ENCODE results near the gene MIA. TPM values are rescaled to one million over a fixed set of nuclear protein-coding genes. Genes with fewer than 3 reads are reported as not detected.

MIA gene
- total and polyA plus RNA-seq, 2 of the 8 experiments (the other 6 are each of a cell fraction or from before 2014, with no cell fraction given) = not detected

DNA sequence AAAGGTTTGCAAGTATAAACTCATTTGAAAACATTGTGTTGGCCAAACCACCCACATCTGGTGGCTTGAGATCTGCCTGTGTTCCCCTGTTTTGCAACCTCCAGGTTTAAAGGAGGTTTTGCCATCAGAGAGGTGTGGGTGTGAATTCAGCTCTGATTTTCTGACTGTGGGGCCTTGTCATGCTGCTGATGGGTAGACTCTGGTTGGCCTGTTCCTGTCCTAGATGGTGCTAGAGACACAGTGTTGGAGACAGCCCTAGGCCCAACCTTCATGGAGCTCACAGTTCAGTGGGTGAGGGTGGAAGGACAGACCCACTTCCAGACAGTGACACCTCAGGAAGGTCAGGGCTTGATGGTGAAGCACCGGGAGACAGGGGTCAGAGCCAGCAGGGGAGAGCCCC, 10.2 kb downstream of the MIA start:
- no peaks in the 10 kb centered on the region for H4K20me1 ChIP-seq (replicated peaks in 1 of 2; ENCODE audit: control insufficient read depth in 1 of 2, insufficient read depth in 2 of 2, low read length in 2 of 2)
- no peak overlapping the region for H4K5ac ChIP-seq (ENCODE audit: insufficient read length, low read depth, low read length)
- no peak overlapping the region for H4K8ac ChIP-seq (ENCODE audit: extremely low read depth, insufficient read depth, low read length)
- H2BK120ac ChIP-seq (replicated peaks; ENCODE audit: low read depth, low read length) = no peak overlapping the region
- H2BK12ac ChIP-seq (ENCODE audit: low read depth, low read length) = no peak overlapping the region
- H2BK15ac ChIP-seq (ENCODE audit: low read length) = 0 out of 2 replicates have a peak overlapping the region, but pooled peaks have one; percentile 29
- no peak overlapping the region for H4K91ac ChIP-seq (replicated peaks; ENCODE audit: insufficient read length, low read length)
- H3K4ac ChIP-seq (replicated peaks; ENCODE audit: insufficient read length, low read depth, low read length) = no peak overlapping the region
- no peak overlapping the region for H2AFZ ChIP-seq (ENCODE audit: low read length)
- CTCF ChIA-PET (ENCODE audit: partially characterized antibody) = interaction anchor here (1.9 kb wide), 1 partner anchor 13 kb away, joined by 6 read pairs; the partner anchor contains the start of gene EGLN2
- no peak overlapping the region for H3K23ac ChIP-seq (ENCODE audit: insufficient read length)
- no peaks in the 10 kb centered on the region for H3K9me3 ChIP-seq (ENCODE audit: insufficient read depth in 2 of 2, low read depth in 1 of 2, low read length in 1 of 2)
- no peak overlapping the region for H3K14ac ChIP-seq (ENCODE audit: insufficient read length)
- H3K4me2 ChIP-seq (ENCODE audit: insufficient read depth in 1 of 2, low read depth in 2 of 2, low read length in 2 of 2) = no peak overlapping the region
- no peaks in the 10 kb centered on the region for H3K79me1 ChIP-seq (ENCODE audit: low read depth, low read length)
- H3K27ac ChIP-seq (ENCODE audit: low read depth, low read length) = 0 out of 2 replicates have a peak overlapping the region, but pooled peaks have one; percentile 45
- H3K56ac ChIP-seq (replicated peaks; ENCODE audit: insufficient read length, low read depth, low read length) = no peak overlapping the region
- POLR2A ChIA-PET (ENCODE audit: partially characterized antibody) = interaction anchor here (1.3 to 4.0 kb wide), 5 partner anchors 8 to 36 kb away, joined by 3 to 22 read pairs (median 8); partner anchors contain the start of genes EGLN2 and RAB4B
- no peak for TF ChIP-seq BCL11A (IDR thresholded peaks at IDR 0.05; ENCODE audit: low read depth in 2 of 2, low read length in 2 of 2)
- DNase-seq (ENCODE audit: low read depth in 1 of 2, low spot score in 2 of 2) = no peak
- H3K36me3 ChIP-seq (ENCODE audit: control insufficient read depth in 2 of 4, insufficient read depth in 4 of 4, low read length in 3 of 4) = no peaks in the 10 kb centered on the region
- H3K4me1 ChIP-seq (replicated peaks in 1 of 4; ENCODE audit: control insufficient read depth in 3 of 4, insufficient read depth in 4 of 4, low read length in 3 of 4) = no peaks in the 10 kb centered on the region
- 91% methylated on average over 1 of the region's 1 CpG; no CpG with 5 or more reads in 1 of the 2 experiments for WGBS, 2 experiments (ENCODE audit: extremely low coverage in 1 of 2, insufficient coverage in 1 of 2, insufficient read length in 1 of 2, insufficient replicate concordance in 2 of 2, low coverage in 1 of 2, low lambda C conversion rate in 2 of 2, missing lambda C conversion rate in 1 of 2)
- no peak overlapping the region for H2AK5ac ChIP-seq (ENCODE audit: low read depth, low read length)
- H3K4me3 ChIP-seq (ENCODE audit: extremely low read depth in 1 of 4, insufficient read depth in 2 of 4, low read depth in 3 of 4, low read length in 4 of 4) = no peak overlapping the region
- H3K18ac ChIP-seq (ENCODE audit: extremely low read depth, low read length) = no peak overlapping the region
- H3K9ac ChIP-seq (replicated peaks in 1 of 4; ENCODE audit: extremely low read depth in 1 of 4, low read depth in 3 of 4, low read length in 3 of 4) = peak overlapping the region in 1 of 4 experiments; percentile 37; a peak in 1 of 7 replicates
- no peak overlapping the region for H2BK5ac ChIP-seq (ENCODE audit: low read depth, low read length)
- no peaks in the 10 kb centered on the region for H3K23me2 ChIP-seq (ENCODE audit: low read depth, low read length)
- no peaks in the 10 kb centered on the region for H3K27me3 ChIP-seq (replicated peaks in 1 of 4; ENCODE audit: control insufficient read depth in 3 of 4, extremely low read depth in 1 of 4, insufficient read depth in 3 of 4, low read length in 3 of 4)
- no peak for FAIRE-seq
- H2BK20ac ChIP-seq (ENCODE audit: low read length) = no peak overlapping the region
- no peaks in the 10 kb centered on the region for H3K79me2 ChIP-seq (ENCODE audit: control insufficient read depth in 1 of 2, insufficient read depth in 2 of 2, low read length in 2 of 2)

All from H1 (cell line).